ENCODE results near the gene AUTS2. TPM values are rescaled to one million over a fixed set of nuclear protein-coding genes. Genes with fewer than 3 reads are reported as not detected.

AUTS2 gene
- polyA plus RNA-seq, 1 donor (not counting 4 experiments of a cell fraction or from before 2014, with no cell fraction given), result 4.7 TPM

DNA sequence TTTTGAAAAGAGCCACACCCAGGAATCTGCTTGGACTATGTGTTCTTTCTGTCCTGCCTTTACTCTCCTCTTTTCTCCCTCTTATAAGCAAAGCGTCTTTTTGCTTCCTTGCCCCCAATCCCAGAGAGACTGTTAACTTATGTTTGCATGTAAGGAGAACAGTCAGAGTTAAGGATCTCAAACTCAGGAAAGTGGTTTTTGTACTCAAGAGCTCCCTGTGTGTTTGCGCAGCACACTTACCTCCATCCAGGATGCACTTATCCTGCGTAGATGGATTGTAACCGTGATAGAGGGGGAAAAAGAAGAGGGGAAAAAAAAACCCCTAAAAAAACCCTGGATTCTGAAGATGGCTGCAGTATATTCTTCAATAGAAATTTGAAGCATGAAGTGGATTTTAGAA is 228.9 kb downstream of the AUTS2 start:
- Histone ChIP-seq H3K9me3 (ENCODE audit: control insufficient read depth, low read depth, low read length) (no peaks in the 10 kb centered on the region), H3K9ac (ENCODE audit: control insufficient read depth, extremely low read depth, insufficient read depth, low read length) (no peak overlapping the region), H3K9me1 (ENCODE audit: control insufficient read depth, extremely low read depth, insufficient read depth, low read length) (no peaks in the 10 kb centered on the region), H4K20me1 (ENCODE audit: control insufficient read depth, extremely low read depth, insufficient read depth, low read length) (no peaks in the 10 kb centered on the region), H3K4me1 (ENCODE audit: control insufficient read depth, extremely low read depth, insufficient read depth, low read length) (no peaks in the 10 kb centered on the region), H2AFZ (ENCODE audit: control insufficient read depth, low read length) (no peak overlapping the region), H3K27me3 (ENCODE audit: control insufficient read depth, extremely low read depth, insufficient read depth, low read length) (no peaks in the 10 kb centered on the region), H3K36me3 (ENCODE audit: control insufficient read depth in 2 of 2, extremely low read depth in 1 of 2, insufficient read depth in 2 of 2, low read length in 2 of 2) (no peaks in the 10 kb centered on the region), H3K4me3 (ENCODE audit: control insufficient read depth in 2 of 3, extremely low read depth in 1 of 3, insufficient read depth in 2 of 3, low read depth in 1 of 3, low read length in 3 of 3) (no peak overlapping the region), H3K79me2 (ENCODE audit: control insufficient read depth, insufficient read depth, low read length) (no peaks in the 10 kb centered on the region), H3K27ac (ENCODE audit: control insufficient read depth, insufficient read depth, low read length) (no peak overlapping the region), H3K4me2 (ENCODE audit: control insufficient read depth, extremely low read depth, insufficient read depth, low read depth, low read length) (no peak overlapping the region)
- TF ChIP-seq, protein P1, sequence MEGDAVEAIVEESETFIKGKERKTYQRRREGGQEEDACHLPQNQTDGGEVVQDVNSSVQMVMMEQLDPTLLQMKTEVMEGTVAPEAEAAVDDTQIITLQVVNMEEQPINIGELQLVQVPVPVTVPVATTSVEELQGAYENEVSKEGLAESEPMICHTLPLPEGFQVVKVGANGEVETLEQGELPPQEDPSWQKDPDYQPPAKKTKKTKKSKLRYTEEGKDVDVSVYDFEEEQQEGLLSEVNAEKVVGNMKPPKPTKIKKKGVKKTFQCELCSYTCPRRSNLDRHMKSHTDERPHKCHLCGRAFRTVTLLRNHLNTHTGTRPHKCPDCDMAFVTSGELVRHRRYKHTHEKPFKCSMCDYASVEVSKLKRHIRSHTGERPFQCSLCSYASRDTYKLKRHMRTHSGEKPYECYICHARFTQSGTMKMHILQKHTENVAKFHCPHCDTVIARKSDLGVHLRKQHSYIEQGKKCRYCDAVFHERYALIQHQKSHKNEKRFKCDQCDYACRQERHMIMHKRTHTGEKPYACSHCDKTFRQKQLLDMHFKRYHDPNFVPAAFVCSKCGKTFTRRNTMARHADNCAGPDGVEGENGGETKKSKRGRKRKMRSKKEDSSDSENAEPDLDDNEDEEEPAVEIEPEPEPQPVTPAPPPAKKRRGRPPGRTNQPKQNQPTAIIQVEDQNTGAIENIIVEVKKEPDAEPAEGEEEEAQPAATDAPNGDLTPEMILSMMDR (optimal IDR thresholded peaks at IDR 0.05 in 1 of 3, IDR thresholded peaks at IDR 0.05 in 1 of 3, conservative IDR thresholded peaks at IDR 0.05 in 1 of 3; ENCODE audit: extremely low read depth in 1 of 3, insufficient read depth in 2 of 3, low read length in 3 of 3), result no peak
- TF ChIP-seq EZH2 (IDR thresholded peaks at IDR 0.05; ENCODE audit: low read length), result no peak
- FAIRE-seq, result no peak
- dilution Hi-C loops (cut with MboI; ENCODE audit: extremely low pct_ligation_motif_present, low sequenced_read_pairs), result no loop called here
- DNase-seq (ENCODE audit: low read depth, low spot score), result no peak

DNA sequence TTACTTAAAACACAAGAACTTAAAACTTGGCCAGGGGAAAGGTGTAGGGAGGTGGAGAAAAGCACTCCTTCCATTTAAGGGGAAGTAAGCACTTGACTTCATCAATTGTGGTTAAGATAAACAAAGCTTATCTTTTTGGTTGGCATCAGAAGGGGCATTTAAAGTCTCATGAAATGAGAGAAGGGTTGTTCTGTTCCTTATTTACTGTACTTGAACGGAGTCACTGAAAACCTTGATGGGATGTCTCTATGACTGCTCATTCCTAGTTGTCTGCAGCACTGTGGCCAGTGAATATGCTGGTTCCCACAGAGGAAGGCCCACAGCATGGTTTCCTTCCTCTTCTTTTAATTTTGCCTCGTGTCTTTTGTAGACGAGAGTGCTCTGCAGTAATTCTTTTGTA is 229.3 kb downstream of the AUTS2 start:
- no peak for TF ChIP-seq EZH2 (IDR thresholded peaks at IDR 0.05; ENCODE audit: low read length)
- TF ChIP-seq, protein P1 (optimal IDR thresholded peaks at IDR 0.05 in 1 of 3, IDR thresholded peaks at IDR 0.05 in 1 of 3, conservative IDR thresholded peaks at IDR 0.05 in 1 of 3; ENCODE audit: extremely low read depth in 1 of 3, insufficient read depth in 2 of 3, low read length in 3 of 3), result no peak
- Histone ChIP-seq H4K20me1 (ENCODE audit: control insufficient read depth, extremely low read depth, insufficient read depth, low read length) (no peaks in the 10 kb centered on the region), H3K27me3 (ENCODE audit: control insufficient read depth, extremely low read depth, insufficient read depth, low read length) (no peaks in the 10 kb centered on the region), H3K4me2 (ENCODE audit: control insufficient read depth, extremely low read depth, insufficient read depth, low read depth, low read length) (no peak overlapping the region), H3K79me2 (ENCODE audit: control insufficient read depth, insufficient read depth, low read length) (no peaks in the 10 kb centered on the region), H3K4me1 (ENCODE audit: control insufficient read depth, extremely low read depth, insufficient read depth, low read length) (no peaks in the 10 kb centered on the region), H3K9me3 (ENCODE audit: control insufficient read depth, low read depth, low read length) (no peaks in the 10 kb centered on the region), H2AFZ (ENCODE audit: control insufficient read depth, low read length) (no peak overlapping the region), H3K27ac (ENCODE audit: control insufficient read depth, insufficient read depth, low read length) (no peak overlapping the region), H3K9me1 (ENCODE audit: control insufficient read depth, extremely low read depth, insufficient read depth, low read length) (no peaks in the 10 kb centered on the region), H3K9ac (ENCODE audit: control insufficient read depth, extremely low read depth, insufficient read depth, low read length) (no peak overlapping the region), H3K36me3 (ENCODE audit: control insufficient read depth in 2 of 2, extremely low read depth in 1 of 2, insufficient read depth in 2 of 2, low read length in 2 of 2) (no peaks in the 10 kb centered on the region), H3K4me3 (ENCODE audit: control insufficient read depth in 2 of 3, extremely low read depth in 1 of 3, insufficient read depth in 2 of 3, low read depth in 1 of 3, low read length in 3 of 3) (no peak overlapping the region)
- DNase-seq (ENCODE audit: low read depth, low spot score) (no peak), FAIRE-seq (no peak)
- dilution Hi-C loops (cut with MboI; ENCODE audit: extremely low pct_ligation_motif_present, low sequenced_read_pairs), result no loop called here
